ENCODE results near the gene MYL3. TPM values are rescaled to one million over a fixed set of nuclear protein-coding genes. Genes with fewer than 3 reads are reported as not detected.

MYL3 gene
- total RNA-seq, 4 donors from 2014 or later: 5.4 to 17.1 (median 8.6) TPM

GRCh38 chr3:46905661-46906451, 42.6 kb upstream of the MYL3 start:
- Histone ChIP-seq H3K9me3 (no peaks in the 10 kb centered on the region), H3K4me1 (peaks cover 2 to 25% (median 20%) of the 10 kb centered on the region in 4 donors), H3K36me3 (no peaks in the 10 kb centered on the region), H3K27ac (no peak overlapping the region), H3K4me3 (no peak overlapping the region), H3K27me3 (no peaks in the 10 kb centered on the region)
- TF ChIP-seq EP300 (IDR thresholded peaks at IDR 0.05) (no peak), POLR2A (IDR thresholded peaks at IDR 0.05) (no peak), CTCF (IDR thresholded peaks at IDR 0.05) (no peak)
- DNase-seq (ENCODE audit: low spot score in 2 of 2): no peak
- WGBS, 2 donors: 86 to 91% methylated on average over 11 of the region's 11 CpGs

DNA sequence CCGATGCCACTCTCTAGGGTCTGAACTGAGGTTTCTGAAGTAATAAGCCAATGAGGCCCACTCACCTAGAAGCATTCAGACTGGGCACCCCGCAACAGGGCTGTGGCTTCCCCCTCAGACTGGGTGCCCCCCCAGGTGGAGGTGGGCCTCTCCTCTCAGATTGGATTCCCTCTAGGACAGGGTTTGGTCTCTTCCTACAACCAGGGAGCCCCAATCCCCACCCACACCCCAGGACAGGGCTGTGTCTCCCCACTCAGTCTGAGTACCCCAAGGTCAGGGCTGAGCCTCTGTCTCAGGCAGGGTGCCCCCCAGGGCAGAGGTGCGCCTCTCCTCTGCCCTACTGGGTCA, 41.9 kb upstream of the MYL3 start:
- Histone ChIP-seq H3K27me3 (no peaks in the 10 kb centered on the region), H3K27ac (no peak overlapping the region), H3K4me3 (no peak overlapping the region), H3K9me3 (no peaks in the 10 kb centered on the region), H3K36me3 (no peaks in the 10 kb centered on the region), H3K4me1 (peaks cover 2 to 26% (median 20%) of the 10 kb centered on the region in 4 donors)
- no peak for DNase-seq (ENCODE audit: low spot score in 2 of 2)
- 94 to 100% methylated on average over 3 of the region's 3 CpGs for WGBS, 2 donors
- TF ChIP-seq EP300 (IDR thresholded peaks at IDR 0.05) (no peak), CTCF (IDR thresholded peaks at IDR 0.05) (no peak)

- no peaks in the 10 kb centered on the region for H3K27me3 ChIP-seq
- TF ChIP-seq CTCF (IDR thresholded peaks at IDR 0.05): no peak
- no peak for TF ChIP-seq POLR2A (IDR thresholded peaks at IDR 0.05)
- no peak for TF ChIP-seq EP300 (IDR thresholded peaks at IDR 0.05)
- H3K4me3 ChIP-seq: no peak overlapping the region
- 86 to 89% methylated on average over 18 of the region's 18 CpGs for WGBS, 2 donors
- no peak for DNase-seq (ENCODE audit: low spot score in 2 of 2)
- H3K36me3 ChIP-seq: no peaks in the 10 kb centered on the region
- no peak overlapping the region for H3K27ac ChIP-seq
- peaks cover 2 to 27% (median 15%) of the 10 kb centered on the region in 4 donors for H3K4me1 ChIP-seq
- no peaks in the 10 kb centered on the region for H3K9me3 ChIP-seq
Measured at GRCh38 chr3:46904303-46905212, 41.3 kb upstream of the MYL3 start.

GRCh38 chr3:46903341-46904302, 40.4 kb upstream of the MYL3 start:
- no peak overlapping the region for H3K4me3 ChIP-seq
- TF ChIP-seq EP300 (IDR thresholded peaks at IDR 0.05) (no peak), POLR2A (IDR thresholded peaks at IDR 0.05) (no peak), CTCF (IDR thresholded peaks at IDR 0.05) (no peak)
- no peaks in the 10 kb centered on the region for H3K9me3 ChIP-seq
- no peak overlapping the region for H3K27ac ChIP-seq
- H3K36me3 ChIP-seq: no peaks in the 10 kb centered on the region
- WGBS, 2 donors: 85 to 86% methylated on average over 17 to 21 of the region's 21 CpGs
- H3K4me1 ChIP-seq: peaks cover 2 to 27% (median 12%) of the 10 kb centered on the region in 4 donors
- no peak for DNase-seq (ENCODE audit: low spot score in 2 of 2)
- peaks cover 0 to 4% of the 10 kb centered on the region in 2 donors for H3K27me3 ChIP-seq
